ENCODE data around the gene KIAA1958.
"Not testable (repeated sequence)": the region's sequence is repeated elsewhere in the genome, so short reads cannot be mapped to it uniquely, and the experiment has no call there.

The KIAA1958 gene

GRCh38 chr9:112493393-112494137 is 6.9 kb downstream of the KIAA1958 start:
- no peak for FAIRE-seq

- FAIRE-seq, result no peak
These were observed 7.5 kb downstream of the KIAA1958 start for GRCh38 chr9:112494153-112494552.

DNA sequence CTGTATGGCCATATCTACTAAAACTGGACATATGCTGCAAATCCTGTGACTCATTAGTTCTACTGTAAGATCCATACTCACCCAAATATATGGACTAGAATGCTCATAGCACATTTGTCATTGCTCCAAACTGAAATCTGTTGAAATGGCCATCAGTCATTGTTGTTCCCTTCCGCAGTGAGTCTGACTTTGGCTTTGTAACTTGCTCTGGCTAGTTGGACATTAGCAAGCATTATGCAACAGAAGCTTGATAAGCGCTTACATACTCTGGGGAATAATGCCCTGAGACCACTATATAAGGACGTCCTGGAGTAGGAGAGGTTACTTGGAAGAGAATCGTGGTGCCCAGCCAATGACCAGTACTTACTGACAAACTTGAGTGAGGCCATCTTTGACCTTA is 9.0 kb downstream of the KIAA1958 start:
- no peak for FAIRE-seq

DNA sequence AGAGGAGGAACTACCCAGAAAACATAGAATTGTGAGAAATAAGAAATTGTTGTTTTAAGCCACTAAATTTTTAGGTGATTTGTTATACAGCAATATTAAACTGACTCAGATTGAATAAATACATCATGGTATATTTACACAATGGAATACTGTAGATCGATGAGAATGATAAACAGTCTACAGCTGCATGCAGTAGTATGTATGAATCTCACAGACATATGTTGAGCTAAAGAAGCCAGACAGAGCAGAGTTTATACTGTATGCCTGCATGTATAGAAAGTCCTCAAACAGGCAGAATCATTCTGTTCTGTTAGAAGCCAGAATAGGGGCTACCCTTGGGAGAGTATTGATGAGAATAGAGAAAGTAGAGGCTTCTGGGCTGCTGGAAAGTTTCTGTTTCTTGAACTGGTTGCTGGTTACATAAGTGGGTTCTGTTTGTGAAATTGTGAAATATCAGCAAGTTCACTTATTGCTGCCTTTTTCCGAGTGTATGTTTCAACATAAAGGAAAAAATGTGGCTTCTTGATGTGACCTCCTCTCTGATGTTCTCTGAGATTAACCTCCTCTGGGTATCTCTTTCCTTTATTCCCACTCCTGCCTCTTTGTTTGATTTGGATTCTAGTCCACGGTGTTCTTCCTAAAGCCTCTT is 9.6 kb downstream of the KIAA1958 start:
- no peak for FAIRE-seq

- no peak for FAIRE-seq
These were observed 14.2 kb downstream of the KIAA1958 start for GRCh38 chr9:112500842-112501241.

GRCh38 chr9:112501287-112501686 is 14.7 kb downstream of the KIAA1958 start:
- no peak for FAIRE-seq

DNA sequence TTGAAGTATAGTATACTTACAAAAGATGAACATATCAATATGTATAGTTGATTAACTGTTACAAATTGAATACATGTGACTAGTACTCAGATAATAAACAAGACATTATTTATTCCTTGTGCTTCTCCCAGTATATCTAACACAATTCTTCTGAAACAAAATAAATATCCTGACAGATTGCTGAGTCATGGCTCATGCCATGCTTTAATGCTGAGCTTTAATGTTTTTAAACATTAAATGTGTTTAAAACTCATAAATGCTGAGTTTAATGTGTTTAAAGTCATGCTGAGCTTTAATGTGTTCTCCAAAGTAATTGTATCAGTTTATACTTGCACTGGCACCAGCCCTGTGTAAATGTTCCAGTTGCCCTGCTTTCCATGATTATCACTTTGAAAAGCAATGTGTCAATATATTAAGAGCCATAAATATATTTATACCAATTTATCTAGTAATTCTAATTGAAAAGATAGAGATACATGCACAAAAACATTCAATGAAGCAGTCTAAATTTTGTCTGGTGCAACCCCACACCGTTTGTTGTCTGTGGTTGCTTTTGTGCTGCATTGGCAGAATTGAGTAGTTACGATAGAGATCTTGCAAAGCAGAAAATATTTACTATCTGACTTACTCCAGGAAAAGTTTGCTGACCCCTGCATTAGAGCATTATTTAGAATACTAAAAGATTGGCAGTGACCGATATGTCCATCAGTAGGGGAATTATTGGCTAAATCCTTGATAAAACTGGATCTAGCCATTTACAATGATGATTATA is 15.7 kb downstream of the KIAA1958 start:
- no peak for FAIRE-seq

- FAIRE-seq, result no peak
These were observed 16.5 kb downstream of the KIAA1958 start for GRCh38 chr9:112503170-112503569.

- no peak for FAIRE-seq
These were observed 18.5 kb downstream of the KIAA1958 start for GRCh38 chr9:112505086-112505485.

DNA sequence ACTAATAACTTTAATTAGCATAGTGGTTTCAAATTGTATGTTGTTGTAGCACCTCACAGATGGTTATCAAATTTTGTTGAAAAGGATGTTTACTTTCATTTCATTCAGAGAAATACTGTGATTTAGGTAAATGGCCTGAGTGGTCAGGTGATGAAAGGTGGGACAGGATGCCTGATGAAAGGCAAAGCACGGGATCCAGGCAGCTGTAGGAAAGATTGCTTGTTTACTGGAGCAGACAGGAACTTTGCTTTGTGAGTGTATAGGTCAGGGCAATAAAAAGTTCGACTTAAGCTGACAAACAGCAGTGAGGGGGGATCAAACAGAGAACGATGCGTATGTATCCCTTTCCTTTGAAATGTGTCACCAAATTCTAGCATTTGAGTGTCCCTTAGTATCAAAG is 19.0 kb downstream of the KIAA1958 start:
- FAIRE-seq, result no peak

- no peak for FAIRE-seq
These were observed 19.9 kb downstream of the KIAA1958 start for GRCh38 chr9:112506571-112506970.

DNA sequence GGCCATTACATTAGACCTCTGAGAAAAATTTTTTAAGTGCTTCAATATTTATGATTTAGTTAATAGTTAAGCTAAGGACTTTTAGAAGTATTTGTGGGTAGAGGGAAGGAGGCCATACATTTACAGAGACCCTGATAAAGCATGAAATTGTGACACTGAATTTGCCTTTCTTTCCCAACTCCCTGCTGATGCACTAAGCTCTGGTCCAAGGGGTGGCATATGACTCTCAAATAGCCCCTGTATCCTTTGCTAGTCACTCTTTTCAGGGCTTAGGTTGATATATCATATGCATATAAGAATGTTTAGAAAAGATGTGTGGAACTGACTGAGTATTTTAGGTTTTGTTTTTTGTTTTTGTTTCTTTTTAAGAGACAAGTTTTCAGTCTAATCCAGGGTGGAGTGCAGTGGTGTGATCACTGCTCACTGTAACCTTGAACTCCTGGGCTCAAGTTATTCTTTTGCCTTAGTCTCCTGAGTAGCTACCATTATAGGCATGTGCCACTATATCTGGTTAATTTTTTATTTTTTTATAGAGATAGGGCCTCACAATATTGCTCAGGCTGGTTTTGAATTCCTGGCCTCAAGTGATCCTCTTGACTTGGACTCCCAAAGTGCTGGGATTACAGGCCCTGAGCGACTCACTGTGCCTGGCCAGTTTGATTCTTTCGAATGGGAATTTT is 20.5 kb downstream of the KIAA1958 start:
- no peak for FAIRE-seq

DNA sequence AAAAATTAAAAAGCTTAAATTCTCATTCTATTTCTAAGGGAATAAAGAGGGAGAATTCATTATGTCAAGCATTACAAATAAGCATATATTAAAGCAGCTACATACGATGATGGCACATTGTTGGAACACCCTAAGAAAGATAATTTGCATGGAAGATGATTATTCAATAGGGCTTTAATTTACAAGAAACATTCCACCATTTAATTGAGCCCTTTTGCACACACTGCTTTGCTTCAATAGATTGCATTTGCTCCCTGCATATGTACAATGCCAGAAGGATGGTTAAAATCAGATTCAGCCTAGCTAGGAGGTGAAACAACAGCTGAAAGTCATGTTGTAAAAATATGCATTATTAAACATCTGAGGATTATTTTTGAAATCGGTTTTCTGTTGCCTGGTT is 21.8 kb downstream of the KIAA1958 start:
- no peak for FAIRE-seq

DNA sequence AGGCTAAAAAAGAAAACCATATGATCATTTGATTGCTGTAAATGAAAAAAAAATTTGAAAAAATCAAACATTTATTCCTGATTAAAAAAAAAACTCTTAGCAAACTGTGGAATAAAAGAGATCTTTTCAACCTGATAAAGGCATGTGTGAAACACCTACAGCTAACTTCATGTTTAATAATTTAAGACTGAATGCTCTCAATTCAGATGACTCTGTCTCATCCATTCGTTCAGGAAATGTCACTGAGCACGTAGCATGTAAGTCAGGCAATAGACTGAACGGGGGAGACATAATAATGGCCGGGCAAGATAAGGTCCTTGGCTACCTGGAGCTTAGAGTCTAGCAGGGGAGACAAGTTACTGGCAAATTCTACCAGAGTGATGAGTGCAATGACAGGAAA is 25.8 kb downstream of the KIAA1958 start:
- not testable (repeated sequence) for FAIRE-seq

DNA sequence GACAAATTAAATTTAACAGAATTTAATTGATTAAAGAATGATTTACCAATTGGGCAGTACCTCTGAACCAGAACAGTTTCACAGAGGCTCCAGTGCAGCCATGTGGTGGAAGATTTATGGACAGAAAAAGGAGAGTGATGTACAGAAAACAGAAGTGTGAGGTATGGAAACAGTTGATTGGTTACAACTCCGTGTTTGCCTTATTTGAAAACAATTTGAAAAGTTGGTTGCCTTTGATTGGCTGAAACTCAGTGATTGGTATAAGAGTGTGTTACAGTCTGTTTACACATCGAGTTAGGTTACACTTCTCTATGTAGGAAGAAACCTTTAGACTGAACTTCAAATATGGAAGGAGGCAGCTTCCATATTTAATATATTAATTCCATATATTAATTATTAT is 30.1 kb downstream of the KIAA1958 start:
- FAIRE-seq, result no peak

DNA sequence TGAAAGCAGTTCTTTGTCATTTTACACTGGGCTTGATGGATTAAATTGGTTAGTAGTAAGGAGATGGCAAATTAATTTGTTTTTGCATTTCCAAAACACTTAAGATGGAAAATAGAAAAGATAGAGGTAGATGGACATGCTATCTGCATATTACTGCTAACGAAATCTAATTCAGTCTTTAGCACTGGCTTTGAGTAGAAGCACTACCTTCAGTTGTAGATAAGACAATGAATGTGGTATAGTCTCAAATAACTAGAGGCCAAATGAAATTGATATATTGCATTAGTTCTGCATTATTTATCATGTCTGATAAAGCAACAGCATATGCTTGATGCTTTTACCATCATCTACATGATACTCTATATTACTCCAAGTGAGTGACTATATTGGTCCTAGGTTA is 33.4 kb downstream of the KIAA1958 start:
- FAIRE-seq, result no peak

DNA sequence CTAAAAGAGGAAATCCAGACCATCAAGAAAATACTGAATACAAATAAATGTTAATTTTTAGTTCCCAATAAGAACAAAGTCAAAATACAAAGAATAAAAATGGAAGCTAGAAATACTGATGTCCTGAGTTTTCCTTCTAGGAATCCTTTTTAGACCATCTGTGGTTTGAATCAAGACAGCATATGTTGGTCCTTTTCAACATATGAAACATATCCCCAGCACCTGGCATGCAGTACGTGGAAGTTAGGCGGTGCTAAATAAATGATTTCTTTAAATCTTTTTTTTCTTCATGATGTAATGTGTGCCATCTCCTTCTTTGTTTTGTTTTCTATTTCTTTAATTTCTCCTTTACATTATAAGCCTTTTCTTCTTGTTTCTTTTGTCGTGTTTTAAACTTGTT is 34.0 kb downstream of the KIAA1958 start:
- no peak for FAIRE-seq

- FAIRE-seq, result no peak
These were observed 40.3 kb downstream of the KIAA1958 start for GRCh38 chr9:112526973-112527372.

GRCh38 chr9:112527959-112528358 is 41.3 kb downstream of the KIAA1958 start:
- no peak for FAIRE-seq

DNA sequence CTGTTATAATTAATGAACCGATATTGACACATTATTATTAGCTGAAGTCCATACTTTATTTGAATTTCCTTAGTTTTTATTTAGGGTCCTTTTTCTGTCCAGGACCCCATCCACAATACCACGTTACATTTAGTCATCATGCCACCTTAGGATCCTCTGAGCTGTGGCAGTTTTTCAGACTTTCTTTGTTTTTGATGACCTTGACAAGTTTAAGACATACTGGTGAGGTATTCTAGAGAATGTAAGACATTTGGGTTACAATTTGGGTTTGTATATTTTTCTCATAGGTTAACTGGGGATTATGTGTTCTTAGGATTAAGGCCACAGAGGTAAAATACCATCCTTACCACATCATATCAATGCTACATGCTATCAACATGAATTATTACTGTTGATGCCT is 42.7 kb downstream of the KIAA1958 start:
- no peak for FAIRE-seq

GRCh38 chr9:112530751-112531205 is 44.2 kb downstream of the KIAA1958 start:
- no peak for FAIRE-seq

- FAIRE-seq, result no peak
These were observed 45.1 kb downstream of the KIAA1958 start for GRCh38 chr9:112531666-112532282.

GRCh38 chr9:112532427-112532826 is 45.8 kb downstream of the KIAA1958 start:
- FAIRE-seq, result no peak

Data from TTC549 (cell line).